HG03457 (cell line): ENCODE measurements around the gene MRPS34.

Source experiments
- ATAC-seq: cut with Tn5 transposase; IDR thresholded peaks from one replicate; pipeline ENCODE4 v1.9.1; 2021; ENCODE audit warnings: moderate number of reproducible peaks; ENCODE audit not compliant: unreplicated experiment

The MRPS34 gene

DNA sequence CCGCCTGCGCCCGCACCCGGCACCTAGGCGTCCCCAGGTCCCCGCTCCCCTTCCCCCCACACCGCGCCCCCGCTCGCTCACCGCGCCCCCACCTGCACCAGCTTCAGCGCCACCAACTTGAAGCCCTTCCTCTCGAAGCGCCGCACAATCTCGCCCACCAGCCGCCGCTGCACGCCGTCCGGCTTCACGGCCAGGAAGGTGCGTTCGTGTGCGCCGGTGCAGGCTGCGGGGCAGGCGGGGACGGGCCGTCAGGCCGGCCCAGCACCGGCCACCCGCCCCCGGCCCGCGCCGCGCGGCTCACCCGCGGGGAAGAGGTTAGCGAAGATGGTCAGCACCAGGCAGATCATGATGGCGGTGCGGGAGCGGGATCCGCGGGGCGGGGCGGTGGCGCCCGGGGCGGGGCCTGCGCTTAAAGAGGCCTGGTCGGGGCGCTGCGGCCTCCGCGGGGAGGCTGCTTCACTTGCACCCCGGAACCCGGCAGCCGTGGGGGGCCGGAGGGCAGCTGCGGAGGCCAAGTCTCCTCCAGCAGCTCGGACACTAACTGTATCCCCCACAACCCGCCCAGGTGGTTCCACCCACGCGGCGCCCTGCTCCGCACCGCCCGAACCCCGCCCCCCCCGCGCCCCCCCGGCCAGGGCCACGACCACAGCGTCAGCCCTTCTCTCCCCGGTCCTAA is 1.6 kb downstream of the MRPS34 start, which contains the start of gene NME3:
Gene NME3 (minus strand): TSS at position 356 of the 676 bp plus-strand sequence. CDS start 9 bp downstream, at position 347.
- no peak for ATAC-seq

DNA sequence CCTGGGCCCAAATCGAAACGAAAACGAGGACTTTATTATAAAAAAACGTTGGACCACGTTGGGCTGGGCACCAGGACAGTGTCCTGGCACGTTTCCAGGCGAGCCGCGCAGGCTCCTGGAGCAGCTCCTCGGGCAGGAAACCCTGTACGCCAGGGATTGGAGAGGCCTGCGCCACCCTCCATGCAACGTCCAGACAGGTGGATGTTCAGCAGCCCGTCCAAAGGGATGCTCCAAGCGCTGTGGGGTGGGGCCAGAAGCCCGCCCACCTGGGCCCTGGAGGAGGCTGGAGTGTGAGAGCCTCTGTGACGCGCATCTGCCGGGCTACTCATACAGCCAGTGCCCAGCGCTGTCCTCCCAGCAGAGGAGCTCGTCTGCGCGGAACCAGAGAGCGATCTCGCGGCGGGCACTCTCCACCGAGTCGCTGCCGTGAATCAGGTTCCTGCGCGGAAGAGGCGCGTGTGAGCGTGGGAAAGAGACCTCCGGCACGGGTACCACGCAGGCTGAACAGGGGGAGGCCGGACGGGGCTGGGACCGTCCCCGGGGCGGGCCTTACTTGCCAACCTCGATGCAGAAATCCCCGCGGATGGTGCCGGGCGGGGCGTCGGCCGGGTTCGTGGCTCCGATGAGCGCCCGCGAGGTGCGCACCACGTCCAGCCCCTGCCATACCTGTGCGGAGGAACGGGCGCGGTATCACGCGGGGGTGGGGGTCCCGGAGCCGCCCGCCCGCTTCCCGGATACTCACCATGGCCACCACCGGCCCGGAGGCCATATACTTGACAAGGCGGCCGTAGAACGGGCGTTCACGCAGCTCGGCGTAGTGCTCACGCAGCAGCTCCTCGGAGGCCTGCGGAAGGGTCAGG is 2.4 kb downstream of the MRPS34 start:
- no peak for ATAC-seq

DNA sequence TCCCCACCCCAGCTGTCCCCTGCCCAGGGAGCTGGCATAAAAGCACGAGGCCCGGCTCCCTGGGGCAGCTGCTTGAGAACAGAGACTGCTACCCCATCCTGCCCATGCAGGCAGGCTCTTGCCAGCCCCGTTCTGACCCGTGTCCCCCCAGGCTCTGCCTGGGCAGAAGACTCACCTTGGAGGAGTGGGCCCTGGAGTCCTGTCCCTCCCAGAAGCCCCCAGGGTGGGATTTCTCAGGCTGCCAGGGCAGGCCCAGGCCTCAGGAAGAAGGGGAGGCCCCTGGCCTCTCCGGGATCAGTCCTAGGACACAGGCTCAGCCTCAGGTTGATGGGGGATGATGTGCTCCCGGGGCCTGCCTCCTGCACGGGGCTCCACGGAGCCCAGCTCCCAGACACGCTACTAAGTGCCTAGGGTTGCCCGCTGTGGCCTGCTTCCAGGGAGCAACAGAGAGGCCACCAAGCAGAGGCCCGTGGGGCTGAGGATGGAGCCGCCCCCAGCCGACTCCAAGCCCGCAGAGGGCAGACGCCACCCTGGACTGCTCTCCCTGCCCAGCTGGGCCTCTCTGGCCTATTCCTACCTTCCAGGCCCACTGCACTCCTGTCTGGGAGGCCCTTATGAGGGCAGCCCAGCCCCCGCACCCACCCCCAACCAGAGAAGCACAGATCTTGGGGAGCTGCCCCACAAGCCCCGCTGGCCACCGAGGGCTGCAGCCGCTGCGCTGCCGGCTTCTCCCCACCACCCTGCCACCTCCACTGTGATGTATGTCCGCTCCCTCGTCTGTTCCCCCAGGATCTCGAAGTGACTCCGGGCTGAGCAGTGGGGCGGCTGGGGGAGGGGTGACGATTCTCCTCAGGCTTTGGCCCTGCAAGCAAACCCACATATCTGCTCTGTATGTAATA is 3.3 kb downstream of the MRPS34 start:
- ATAC-seq = no peak

DNA sequence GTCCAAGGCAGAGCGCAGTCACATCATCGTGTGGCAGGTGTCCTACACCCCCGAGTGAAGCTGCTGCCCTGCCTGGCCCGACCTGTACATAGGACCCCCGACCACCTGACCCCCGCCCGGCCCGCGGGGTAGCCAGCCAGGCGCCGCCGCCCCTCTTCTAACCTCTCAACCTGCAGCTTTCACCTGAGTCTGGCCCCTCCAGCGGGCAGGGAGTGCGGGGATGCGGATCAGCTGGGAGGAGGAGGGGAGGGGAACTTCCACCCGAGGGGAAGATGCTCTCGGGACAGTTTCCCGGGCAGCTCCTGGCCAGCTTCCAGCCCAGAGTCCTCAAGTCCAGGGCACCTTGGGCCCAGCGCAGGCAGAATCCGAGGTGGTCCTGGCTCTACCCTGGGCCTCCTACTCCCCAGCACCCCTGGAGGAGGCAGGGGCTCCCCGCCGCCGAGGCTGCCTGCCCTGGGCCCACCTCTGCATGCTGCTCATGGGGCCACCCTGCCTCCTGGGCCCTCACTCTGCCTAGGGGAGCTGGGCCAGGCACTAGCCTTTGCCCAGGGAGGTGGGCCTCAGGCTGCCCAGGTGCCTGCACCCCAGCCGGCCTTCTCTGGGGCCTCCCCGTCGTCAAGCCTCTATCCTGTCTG is 4.0 kb downstream of the MRPS34 start:
- no peak for ATAC-seq

DNA sequence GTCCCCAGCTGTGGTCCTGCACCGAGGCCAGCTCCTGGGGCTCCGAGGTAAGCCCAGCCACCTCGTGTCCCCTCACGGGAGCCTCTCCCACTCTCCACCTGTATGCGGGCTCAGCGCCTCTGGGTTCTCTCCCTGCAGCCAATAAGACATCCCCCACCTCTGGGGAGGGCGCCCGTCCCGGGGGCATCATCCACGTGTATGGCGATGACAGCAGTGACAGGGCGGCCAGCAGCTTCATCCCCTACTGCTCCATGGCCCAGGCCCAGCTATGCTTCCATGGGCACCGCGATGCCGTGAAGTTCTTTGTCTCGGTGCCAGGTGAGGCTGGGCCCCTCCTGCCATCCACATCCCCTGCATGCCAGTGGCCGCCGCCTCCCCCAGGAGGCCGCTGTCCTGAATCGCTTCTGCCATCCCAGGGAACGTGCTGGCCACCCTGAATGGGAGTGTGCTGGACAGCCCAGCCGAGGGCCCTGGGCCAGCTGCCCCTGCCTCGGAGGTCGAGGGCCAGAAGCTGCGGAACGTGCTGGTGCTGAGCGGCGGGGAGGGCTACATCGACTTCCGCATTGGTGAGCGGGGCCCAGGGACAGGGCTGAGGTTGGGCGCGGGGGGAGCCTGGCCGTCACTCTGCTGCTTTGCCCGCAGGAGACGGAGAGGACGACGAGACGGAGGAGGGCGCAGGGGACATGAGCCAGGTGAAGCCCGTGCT is 4.7 kb downstream of the MRPS34 start:
- no peak for ATAC-seq

DNA sequence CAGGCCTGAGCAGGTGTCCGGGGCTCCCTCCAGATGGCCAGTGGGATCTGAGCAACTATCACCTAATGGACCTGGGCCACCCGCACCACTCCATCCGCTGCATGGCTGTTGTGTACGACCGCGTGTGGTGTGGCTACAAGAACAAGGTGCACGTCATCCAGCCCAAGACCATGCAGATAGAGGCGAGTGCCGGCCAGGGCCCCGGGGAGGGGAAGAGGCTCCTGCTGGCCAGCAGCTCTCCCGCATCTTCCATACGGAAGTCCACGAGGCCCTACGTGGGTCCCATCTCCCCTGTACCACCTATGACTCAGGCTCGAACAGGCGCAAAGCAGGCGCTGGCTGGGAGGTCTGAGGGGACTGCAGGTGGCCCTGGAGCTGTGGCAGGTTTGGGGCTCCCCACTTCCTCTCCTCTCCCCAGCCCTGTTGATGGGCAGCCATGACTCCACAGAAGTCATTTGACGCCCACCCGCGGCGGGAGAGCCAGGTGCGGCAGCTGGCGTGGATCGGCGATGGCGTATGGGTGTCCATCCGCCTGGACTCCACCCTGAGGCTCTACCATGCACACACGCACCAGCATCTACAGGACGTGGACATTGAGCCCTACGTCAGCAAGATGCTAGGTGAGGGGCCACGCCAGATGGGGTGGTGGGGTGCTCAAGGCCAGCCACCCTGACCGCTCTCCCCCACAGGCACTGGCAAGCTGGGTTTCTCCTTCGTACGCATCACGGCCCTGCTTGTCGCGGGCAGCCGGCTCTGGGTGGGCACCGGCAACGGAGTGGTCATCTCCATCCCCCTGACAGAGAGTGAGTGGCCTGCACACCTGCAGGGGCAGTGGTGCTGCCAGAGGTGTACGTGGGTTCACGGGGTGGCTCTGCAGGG is 5.6 kb downstream of the MRPS34 start:
- no peak for ATAC-seq

DNA sequence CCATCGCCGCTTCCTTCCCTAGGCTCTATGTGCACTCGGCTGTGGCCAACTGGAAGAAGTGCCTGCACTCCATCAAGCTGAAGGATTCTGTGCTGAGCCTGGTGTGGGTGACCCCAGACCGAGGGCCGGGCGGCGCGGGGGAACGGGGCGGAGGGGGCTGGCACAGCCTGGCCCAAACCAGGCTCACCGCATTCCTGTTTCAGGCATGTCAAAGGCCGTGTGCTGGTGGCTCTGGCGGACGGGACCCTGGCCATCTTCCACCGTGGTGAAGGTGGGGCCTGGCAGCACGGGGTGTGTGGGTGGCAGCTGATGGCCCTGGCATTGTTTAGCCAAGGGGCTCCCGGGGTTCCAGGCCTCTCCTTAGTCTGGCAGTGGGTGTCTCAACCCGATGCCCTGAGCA is 6.2 kb downstream of the MRPS34 start:
- no peak for ATAC-seq

DNA sequence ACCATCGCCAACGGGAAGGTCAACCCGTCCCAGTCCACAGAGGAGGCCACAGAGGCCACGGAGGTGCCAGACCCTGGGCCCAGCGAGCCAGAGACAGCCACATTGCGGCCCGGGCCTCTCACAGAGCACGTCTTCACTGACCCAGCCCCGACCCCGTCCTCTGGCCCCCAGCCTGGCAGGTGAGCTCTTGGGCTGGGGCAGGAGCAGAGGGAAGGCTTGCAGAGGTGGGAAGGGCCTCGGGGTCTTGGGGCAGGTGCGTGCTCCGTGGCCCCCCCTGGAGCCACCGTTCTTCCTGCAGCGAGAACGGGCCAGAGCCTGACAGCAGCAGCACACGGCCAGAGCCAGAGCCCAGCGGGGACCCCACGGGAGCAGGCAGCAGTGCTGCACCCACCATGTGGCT is 6.7 kb downstream of the MRPS34 start:
- no peak for ATAC-seq

DNA sequence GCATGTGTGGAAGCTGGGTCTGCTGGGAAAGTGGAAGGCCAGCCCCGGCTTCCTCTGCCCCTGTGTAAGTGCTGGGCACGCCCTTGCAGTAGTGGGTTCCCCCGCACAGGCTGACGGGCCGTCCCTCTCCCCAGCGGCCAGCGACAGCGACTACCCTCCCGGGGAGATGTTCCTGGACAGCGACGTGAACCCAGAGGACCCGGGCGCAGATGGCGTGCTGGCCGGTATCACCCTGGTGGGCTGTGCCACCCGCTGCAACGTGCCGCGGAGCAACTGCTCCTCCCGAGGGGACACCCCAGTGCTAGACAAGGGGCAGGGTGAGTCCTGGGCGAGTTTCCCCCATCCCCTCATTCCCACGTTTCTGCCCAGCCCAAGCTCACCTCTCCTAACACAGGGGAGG is 7.1 kb downstream of the MRPS34 start:
- ATAC-seq = no peak

DNA sequence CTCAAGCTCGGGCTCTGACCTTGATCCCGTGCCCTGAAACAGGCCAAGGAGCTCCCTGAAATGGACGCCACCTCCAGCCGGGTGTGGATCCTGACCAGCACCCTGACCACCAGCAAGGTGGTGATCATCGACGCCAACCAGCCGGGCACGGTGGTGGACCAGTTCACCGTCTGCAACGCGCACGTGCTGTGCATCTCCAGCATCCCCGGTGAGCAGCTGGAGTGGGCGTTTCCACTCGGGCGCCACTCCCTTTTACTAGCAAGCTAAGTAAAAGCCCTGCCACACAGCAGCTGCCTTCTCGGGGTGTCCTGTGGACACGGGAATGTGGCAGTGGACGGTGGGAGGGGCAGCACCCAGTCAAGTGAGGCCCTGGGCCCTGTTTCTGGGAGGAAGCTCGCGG is 8.0 kb downstream of the MRPS34 start:
- ATAC-seq = no peak

DNA sequence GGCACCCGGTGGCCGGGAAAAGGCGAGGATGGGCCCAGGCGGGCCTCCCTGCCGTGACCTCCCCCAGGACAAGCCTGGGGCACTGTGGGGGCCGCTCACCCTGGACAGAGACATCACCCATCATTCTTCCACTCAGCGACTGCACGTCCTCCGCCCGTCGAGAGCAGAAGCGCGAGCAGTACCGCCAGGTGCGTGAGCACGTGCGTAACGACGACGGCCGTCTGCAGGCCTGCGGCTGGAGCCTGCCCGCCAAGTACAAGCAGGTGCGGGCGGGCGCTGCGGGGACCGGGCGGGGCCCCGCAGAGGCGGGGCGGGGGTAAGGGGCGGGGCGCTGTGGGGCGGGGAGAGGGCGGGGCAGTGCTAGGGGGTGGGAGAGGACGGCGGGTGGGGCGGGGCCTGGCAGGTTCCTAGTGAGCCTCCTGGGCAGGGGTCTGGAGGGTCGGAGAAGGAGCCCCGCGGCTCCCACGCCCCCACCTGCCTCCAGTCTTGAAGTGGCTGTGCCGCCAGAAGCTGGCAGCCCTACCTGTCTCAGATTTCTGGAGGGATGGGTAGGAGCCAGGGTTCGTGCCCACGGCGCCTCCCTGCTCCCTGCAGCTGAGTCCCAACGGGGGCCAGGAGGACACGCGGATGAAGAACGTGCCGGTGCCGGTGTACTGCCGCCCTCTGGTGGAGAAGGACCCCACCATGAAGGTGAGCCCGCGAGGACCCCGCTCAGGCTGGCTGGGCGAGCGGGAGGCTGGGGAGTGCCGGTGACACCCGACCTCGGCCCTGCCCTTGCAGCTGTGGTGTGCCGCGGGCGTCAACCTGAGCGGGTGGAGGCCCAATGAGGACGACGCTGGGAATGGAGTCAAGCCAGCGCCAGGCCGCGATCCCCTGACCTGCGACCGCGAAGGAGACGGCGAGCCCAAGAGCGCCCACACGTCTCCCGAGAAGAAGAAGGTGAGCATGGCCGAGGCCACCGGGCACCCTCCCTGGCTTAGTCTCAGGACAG is 9.1 kb downstream of the MRPS34 start:
- no peak for ATAC-seq

DNA sequence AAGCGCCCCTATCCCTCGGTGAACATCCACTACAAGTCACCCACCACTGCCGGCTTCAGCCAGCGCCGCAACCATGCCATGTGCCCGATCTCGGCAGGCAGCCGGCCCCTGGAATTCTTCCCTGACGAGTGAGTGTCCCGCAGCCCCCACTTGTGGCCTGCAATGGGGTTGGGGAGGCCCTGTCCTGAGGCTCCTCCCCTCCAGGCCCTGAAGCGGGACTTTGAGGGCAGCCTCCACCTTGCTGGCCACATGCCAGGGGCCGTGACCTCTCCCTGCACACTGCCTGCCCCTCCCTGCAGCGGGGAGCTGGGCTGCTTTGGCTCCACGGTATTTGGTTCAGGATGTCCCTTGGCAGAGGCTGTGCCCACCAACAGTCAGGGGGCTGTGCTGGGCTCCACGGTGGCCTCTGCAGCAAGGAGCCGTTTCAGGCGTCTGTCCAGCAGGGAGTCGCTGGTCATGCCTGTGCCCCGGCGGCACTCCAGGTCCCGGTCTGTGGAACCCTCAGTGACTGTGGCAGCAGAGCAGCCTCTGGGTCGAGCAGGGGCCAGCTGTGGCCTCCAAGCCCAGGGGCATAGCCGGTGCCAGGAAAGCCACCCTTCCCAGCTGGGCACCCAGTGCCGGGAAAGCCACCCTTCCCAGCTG is 9.9 kb downstream of the MRPS34 start:
- no peak for ATAC-seq

DNA sequence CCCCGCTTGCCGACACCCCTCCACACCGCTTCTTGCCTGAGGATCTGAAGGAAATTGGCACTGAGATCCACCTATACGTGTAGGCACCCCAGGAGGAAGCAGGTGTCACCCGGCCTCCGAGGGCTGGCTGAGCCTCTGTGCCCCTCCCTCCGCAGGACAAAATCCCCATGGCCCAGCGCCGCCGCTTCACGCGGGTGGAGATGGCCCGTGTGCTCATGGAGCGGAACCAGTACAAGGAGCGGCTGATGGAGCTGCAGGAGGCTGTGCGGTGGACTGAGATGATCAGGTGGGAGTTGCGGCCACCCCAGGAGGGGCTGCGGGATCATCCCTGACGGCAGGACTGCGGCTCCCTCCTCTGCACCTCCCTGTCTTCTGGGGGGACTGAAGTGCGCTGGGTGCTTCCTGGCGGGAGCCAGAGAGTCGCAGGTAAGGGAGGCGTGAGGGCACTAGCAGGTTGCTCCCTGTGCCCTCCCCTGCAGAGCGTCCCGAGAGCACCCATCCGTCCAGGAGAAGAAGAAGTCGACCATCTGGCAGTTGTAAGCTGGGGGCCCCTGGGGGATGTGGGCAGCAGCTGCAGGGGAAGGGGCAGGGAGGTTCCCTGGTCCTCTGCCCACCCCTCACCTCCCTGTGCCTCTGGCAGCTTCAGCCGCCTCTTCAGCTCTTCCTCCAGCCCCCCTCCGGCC is 10.6 kb downstream of the MRPS34 start:
- ATAC-seq = no peak

DNA sequence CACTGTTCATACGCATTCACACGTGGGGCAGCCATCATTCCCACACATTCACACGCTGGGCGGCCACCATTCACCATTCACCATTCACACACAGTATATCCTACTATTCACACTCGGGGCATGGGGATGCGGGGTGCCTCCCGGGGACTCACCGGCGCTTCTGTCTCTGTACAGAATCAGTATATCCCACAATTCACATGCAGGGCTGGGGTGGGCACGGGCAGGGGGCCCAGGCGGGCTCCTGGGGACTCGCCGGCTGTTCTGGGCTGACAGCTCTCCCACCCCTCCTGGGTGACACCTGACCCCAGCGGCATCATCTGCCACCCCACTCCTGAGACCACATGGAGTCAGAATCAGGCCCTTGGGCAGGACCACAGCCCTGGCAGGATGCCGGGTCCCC is 11.2 kb downstream of the MRPS34 start:
- no peak for ATAC-seq

DNA sequence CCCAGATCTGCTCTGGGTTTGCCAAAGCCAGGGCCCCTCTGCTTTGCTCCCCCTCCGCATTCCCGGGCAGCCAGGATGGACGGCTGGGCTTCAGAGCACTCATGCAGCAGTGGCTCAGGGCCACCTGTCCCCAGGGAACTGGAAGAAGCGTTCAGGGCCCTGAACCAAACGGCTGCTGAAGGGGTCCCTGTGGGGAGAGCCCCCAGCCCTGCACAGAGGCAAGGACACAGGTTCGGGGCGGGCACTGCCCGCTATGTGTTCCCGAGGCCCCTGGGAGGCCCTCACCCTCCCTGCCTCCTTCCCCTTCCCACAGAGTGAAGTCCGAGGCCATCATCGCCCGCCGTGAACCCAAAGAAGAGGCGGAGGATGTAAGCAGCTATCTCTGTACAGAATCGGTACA is 12.0 kb downstream of the MRPS34 start:
- ATAC-seq = no peak

DNA sequence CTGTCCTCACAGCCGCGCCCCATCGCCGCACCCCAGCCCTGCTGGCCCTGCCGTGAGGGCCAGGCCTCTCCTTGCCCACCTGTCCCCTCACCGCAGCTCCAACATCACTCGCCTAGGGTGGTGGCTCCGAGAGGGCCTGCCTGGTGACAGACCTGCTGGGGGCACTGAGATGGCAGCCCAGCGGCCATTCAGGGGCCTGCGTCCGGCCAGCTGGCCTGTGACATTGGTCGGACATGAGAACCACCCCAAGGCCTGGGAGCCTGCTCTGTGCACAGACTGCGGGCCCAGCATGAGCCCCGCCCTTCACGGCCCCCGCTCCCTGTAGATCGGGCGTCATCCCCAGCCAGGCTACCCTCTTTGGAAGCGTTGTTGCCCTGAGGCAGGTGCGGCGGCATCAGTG is 13.4 kb downstream of the MRPS34 start:
- ATAC-seq = no peak

DNA sequence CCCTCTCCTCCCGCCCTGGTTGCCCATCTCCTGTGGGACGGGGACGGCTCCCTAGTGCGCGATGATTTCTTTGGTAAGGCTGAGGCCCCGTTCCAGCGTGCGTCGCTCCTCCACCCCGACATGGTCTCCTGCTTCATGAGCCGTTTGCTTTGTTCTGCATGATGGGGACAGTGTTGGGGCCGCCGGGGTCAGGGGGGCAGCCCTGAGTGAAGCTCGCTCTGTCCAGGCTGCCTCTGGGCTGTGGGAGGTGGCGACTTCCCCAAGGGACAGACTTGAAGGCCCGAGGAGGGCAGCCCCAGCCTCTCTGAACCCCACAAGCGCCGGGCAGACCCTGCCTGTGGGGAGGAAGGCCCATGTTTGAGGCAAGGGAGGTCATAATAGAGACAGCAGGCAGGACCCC is 14.0 kb downstream of the MRPS34 start:
- no peak for ATAC-seq
